NB4 (cell line): ENCODE results near the gene GSTO2.
"Not testable (repeated sequence)": the region's sequence is repeated elsewhere in the genome, so short reads cannot be mapped to it uniquely, and the experiment has no call there.

ENCODE experiments used
- DNase-seq: peaks from one replicate; pipeline ENCODE4 v3.0.0; 2010; ENCODE audit warnings: low read depth
- H3K4me3 ChIP-seq: one replicate; pipeline ENCODE4 v1.5.1; 2011; ENCODE audit warnings: mild to moderate bottlenecking, low read depth, low read length, moderate library complexity
- MAX ChIP-seq: IDR thresholded peaks from 2 replicates; pipeline ENCODE4 v1.6.1; 2011; ENCODE audit warnings: low read depth, low read length
- MYC ChIP-seq: IDR thresholded peaks from 2 replicates; pipeline ENCODE4 v1.6.1; 2011; ENCODE audit warnings: low read depth, low read length
- POLR2A ChIP-seq: IDR thresholded peaks from 2 replicates; pipeline ENCODE4 v1.6.1; 2011; ENCODE audit warnings: mild to moderate bottlenecking; ENCODE audit not compliant: insufficient read length; ENCODE audit errors: extremely low read depth
- TF ChIP-seq, protein P1 (sequence below): IDR thresholded peaks from one replicate; pipeline ENCODE4 v1.5.1; 2012; ENCODE audit warnings: low read depth, low read length

The GSTO2 gene

GRCh38 chr10:104243512-104243911 is 25.5 kb upstream of the GSTO2 start:
- no peak for DNase-seq
- H3K4me3 ChIP-seq = no peak overlapping the region
- TF ChIP-seq, protein P1, sequence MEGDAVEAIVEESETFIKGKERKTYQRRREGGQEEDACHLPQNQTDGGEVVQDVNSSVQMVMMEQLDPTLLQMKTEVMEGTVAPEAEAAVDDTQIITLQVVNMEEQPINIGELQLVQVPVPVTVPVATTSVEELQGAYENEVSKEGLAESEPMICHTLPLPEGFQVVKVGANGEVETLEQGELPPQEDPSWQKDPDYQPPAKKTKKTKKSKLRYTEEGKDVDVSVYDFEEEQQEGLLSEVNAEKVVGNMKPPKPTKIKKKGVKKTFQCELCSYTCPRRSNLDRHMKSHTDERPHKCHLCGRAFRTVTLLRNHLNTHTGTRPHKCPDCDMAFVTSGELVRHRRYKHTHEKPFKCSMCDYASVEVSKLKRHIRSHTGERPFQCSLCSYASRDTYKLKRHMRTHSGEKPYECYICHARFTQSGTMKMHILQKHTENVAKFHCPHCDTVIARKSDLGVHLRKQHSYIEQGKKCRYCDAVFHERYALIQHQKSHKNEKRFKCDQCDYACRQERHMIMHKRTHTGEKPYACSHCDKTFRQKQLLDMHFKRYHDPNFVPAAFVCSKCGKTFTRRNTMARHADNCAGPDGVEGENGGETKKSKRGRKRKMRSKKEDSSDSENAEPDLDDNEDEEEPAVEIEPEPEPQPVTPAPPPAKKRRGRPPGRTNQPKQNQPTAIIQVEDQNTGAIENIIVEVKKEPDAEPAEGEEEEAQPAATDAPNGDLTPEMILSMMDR = no peak
- no peak for TF ChIP-seq MYC
- no peak for TF ChIP-seq MAX

- H3K4me3 ChIP-seq = no peak overlapping the region
- TF ChIP-seq, protein P1 = no peak
- TF ChIP-seq POLR2A (no peak), MAX (no peak), MYC (no peak)
- no peak for DNase-seq
Measured at GRCh38 chr10:104245066-104245632, 23.8 kb upstream of the GSTO2 start.

GRCh38 chr10:104246976-104247375 is 22.0 kb upstream of the GSTO2 start:
- peak; percentile 53 for DNase-seq
- no peak overlapping the region for H3K4me3 ChIP-seq
- no peak for TF ChIP-seq POLR2A
- TF ChIP-seq MYC = no peak
- TF ChIP-seq, protein P1 = no peak
- no peak for TF ChIP-seq MAX

- H3K4me3 ChIP-seq = no peak overlapping the region
- no peak for TF ChIP-seq MAX
- TF ChIP-seq POLR2A = no peak
- TF ChIP-seq, protein P1 = no peak
- no peak for TF ChIP-seq MYC
- peak; percentile 35 for DNase-seq
Measured at GRCh38 chr10:104247513-104248146, 21.4 kb upstream of the GSTO2 start.

GRCh38 chr10:104248931-104249330 is 20.1 kb upstream of the GSTO2 start:
- not testable (repeated sequence) for H3K4me3 ChIP-seq, DNase-seq

GRCh38 chr10:104250371-104250770 is 18.6 kb upstream of the GSTO2 start:
- TF ChIP-seq MAX (no peak), POLR2A (no peak), MYC (no peak)
- TF ChIP-seq, protein P1 = no peak
- DNase-seq = no peak
- no peak overlapping the region for H3K4me3 ChIP-seq
